GM18499 (cell line): ENCODE results near the gene DAB2IP.
"Not testable (repeated sequence)": the region's sequence is repeated elsewhere in the genome, so short reads cannot be mapped to it uniquely, and the experiment has no call there.

ENCODE experiments used
- ATAC-seq: cut with Tn5 transposase; IDR thresholded peaks from one replicate; pipeline ENCODE4 v1.9.1; 2021; ENCODE audit warnings: moderate number of reproducible peaks; ENCODE audit not compliant: insufficient read depth, unreplicated experiment

The DAB2IP gene

GRCh38 chr9:121651295-121652020 lies at the start of gene DAB2IP:
TSS of gene DAB2IP (plus strand) at chr9:121651634. CDS start at chr9:121651776, 142 bp downstream.
- no peak for ATAC-seq

DNA sequence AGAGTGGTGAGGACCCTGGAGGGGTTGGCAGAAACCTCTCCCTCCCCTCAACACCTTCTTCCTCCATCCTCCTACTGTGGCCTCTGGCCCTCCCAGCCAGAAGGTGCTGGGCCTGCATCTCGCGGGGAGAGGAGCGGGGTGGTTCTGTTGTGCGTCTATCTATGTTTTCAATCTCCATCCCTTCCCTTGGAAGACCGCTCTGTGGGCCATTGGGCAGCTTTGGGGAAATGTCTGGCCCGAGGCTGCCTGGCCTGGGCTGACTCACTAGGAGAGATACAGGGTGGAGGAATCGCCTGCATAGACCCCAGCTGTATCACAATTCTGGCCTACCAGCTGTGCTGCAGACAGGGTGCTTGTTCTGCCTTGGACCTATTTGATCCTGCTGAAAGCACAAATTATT lies 48.4 kb upstream of the DAB2IP start:
- no peak for ATAC-seq

DNA sequence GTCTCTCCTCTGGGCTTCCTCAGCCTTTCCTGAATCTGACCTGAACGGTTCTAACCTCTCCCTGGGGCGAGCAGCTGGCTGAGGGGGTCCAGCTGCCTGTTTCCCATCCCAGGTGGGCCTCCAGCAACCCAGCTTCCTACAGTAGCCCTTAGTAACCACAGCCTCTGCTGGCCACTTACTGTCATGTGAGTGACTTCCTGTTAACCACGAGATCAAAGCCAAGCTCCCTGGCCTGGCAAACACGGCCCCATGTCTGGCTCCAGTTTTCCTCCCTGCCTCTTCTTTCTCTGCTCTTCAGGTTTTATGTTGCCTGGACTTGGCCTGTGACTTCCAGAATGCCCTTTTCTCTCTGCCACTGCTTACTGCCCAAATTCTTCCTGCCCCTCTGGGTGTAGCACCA lies 47.2 kb upstream of the DAB2IP start:
- ATAC-seq: no peak

DNA sequence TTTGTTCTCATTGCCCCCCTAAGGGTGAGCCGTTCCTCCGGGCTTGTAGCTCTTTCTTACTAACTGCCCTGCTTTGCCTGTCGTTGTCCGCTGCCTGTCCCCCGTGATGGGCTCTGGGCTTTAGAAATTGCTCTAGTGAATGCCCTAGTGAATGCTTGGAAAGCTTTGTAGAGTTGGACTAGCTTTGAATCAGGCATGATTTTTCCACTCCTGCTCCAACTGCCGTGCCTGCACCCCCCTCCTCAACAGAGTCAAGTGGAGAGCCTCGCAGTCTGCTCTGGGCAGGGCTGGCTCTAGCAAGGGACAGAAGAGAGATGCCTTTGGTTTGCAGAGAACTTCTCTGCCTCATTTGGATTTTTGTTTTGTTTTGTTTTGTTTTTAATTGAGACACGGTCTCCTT lies 46.8 kb upstream of the DAB2IP start:
- ATAC-seq: no peak

DNA sequence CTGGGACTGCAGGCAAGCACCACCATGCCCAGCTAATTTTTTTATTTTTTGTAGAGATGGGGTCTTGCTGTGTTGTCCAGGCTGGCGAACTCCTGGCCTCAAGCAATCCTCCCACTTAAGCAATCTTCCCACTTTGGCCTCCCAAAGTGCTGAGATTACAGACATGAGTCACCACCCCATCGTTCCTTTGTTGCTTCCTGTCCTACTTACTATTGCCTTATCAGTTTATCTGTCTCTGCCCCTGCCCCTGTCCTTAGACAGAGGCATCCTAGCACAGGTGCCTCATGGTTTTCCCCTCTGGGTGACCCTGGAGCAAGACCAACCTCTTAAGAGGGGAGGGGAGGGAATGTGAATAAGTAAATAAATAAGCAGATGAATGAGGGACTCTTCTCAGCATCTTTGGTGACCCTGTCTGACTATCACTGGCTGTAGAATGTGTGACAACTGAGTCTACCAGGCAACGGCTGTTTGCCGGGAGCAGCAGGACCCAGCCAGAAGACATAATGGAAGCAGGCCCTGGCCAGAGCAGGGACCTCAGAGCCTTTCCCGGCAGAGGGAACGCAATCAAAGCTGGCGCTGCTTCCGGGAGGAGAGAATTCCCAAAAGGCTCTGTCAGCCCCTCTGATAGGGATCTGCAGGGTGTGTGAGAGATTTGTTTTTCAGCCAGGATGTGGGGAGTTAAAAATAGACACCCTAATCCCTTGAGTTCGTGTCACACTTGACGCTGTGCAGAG lies 43.8 kb upstream of the DAB2IP start:
- ATAC-seq: no peak

DNA sequence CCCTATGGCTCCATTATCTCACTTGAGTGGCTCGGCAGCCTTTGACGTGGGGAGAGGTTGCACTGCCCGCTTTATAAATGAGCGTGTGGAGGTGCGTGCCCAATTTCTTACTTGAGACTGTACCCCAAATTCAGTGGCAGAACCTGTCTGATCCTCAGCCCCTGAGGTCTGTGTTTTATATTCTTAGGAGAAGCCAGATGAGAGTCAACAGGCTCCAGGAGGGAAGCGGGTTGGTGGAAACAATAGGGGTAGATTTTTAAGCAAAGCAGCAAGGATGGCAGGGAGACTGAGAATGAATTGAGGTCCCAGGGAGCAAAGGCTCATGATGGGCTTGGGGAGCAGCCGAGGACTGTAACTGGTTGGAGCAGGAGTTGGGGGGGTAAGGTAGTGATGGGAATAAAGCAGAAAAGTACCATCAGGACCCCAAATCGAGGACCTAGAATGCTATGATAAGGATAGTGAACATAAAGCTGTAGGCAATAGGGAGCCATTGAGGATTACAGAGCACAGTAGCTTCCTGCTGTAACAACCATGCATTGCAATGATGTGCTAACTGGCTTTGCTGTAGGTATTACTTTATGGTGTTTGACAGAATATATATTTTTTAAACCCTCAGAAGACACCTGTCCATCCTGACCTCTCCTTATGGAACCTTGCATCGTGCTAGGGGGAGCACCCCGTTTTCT lies 43.1 kb upstream of the DAB2IP start:
- no peak for ATAC-seq

DNA sequence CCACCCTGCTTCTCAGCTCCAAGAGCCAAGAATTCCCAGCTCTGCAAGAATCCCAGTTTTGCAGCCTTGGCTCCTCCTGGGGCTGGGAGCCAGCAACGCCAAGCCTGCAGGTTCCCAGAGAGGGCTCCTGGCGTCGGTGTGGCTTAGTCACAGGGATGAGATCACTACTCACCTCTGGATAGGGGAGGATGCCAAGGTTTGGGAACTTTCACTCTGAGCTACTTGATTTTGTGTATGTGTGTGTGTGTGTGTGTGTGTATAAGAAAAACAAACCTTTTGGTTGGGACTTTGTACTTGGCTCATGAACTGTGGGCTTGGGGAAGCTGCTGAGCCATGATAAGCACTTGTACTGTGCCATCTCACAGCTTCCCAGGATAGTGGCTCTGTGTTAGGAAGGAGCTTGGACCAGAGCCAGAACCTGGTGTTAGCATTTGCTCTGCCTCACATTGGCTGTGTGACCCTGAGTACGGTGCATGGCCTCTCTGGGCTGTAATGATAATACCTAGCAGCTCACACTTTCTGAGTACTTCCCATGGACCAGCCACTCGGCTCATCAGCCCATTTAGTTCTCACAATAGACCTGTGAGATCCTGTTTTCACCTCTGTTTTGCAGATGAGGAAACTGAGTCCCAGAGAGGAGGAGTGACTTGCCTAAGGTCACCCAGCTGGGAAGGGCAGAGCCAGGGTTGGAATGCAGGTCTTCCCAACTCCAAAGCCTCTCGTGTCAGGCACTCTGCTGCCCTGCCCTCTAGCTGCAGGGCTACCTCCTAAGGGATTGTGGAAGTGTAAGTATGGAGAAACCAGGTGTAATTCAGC lies 41.4 kb upstream of the DAB2IP start:
- ATAC-seq: no peak

GRCh38 chr9:121610638-121610953 lies 40.8 kb upstream of the DAB2IP start:
- ATAC-seq: no peak

GRCh38 chr9:121612511-121612998 lies 38.9 kb upstream of the DAB2IP start:
- no peak for ATAC-seq

DNA sequence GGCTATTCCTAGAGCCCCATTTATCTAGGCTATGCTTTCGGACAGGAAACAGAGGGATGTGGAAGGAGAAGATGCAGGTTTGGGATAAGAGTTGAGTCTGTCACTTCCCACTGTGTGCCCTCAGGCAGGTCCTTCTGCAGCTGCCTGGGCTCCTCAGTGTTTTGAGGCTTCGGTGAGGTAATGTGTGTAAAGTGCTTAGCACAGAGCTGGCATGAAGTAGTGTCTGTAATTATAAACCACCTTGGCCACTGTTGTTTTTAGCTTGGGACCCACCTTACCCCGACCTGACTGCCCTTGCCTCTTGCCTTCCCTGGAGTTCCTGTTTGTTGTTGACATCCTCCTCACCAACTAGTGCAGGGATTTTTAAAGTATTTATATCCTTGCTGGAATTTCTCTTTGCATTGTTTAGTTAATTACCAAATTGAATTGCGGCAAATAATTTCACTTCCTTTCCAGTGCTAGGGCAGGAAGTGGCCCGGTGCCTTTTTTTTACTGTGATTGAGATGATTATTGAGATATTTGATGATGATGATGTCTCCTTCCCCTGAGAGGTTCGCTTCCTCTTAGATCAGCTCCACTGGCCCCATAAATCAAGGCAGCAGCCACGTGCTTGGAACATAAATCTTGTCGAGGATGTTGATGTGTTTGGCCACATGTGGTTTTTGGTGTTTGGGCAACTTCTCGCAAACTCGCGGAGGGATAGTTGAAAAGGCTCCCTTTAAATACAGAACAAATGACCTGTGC lies 38.3 kb upstream of the DAB2IP start:
- ATAC-seq: no peak

DNA sequence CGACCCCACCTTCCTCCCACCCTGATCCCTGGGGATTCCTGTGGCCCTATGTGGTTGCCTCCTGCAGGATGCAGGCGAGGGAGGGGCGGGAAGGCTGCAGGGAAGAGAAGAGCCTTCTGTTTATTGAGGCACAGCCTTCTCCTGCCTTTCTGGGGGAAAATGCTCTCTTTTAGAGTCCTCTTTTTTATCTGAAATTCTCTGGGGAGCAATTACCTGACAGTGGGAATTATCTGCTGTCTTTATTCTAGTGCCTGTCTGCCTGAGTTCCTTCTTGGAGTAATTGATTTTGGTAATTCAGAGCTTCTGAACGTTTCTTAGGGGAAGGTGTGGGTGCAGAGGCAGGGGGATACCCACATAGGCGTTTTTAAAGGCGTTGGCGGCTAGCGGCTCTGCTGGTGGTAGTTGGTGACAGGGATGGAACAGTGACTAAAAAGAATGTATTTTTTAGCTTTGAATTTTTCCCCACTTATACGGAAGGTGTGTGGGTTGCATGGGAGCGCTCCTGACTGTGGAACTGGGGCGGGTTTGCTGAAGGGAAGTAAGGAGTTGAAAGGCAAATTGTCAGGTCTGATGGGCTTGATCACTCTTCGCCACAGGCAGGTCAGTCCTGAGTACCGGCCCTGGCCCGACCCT lies 35.2 kb upstream of the DAB2IP start:
- ATAC-seq: no peak

- no peak for ATAC-seq
Observed at GRCh38 chr9:121618504-121618903, 32.9 kb upstream of the DAB2IP start.

GRCh38 chr9:121618910-121619309 lies 32.5 kb upstream of the DAB2IP start:
- not testable (repeated sequence) for ATAC-seq

DNA sequence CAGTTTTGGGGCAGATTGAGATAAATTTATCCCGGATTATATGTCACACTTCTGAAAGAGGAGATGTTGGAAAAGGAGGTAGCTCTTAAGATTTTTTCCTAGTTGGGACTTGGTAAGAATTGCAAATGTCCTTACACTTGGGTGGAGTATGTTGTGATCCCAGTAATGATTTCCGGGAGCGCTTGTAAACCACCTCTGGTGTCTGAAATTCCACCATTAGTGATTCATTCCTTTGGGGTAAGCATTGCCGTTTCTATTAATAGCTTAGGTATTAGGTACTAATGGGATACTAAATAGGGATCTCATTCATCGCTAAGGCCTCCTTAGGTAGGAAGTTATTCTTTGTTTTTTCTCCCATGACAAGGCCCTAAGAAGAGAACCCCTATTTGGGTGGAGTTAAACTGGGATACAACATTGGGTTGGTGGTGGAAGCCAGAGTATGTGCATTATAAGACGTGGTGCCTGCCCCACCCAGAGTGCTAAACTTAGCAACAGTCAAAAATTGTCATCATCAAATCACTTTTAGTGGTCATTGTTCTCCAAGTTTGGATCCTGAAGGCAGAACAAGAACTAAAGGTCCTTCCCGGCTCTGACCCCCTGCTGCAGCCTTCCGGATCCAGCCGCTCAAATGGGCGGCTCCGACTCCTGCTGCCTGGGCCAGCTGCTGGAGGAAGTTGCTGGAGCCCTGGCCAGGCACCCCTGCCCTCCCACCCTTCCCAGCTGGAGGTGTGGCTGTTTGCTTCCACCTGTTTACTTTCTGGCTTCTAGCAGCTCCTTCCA lies 31.7 kb upstream of the DAB2IP start:
- no peak for ATAC-seq

GRCh38 chr9:121620325-121620673 lies 31.1 kb upstream of the DAB2IP start:
- ATAC-seq: no peak

GRCh38 chr9:121620777-121621449 lies 30.5 kb upstream of the DAB2IP start:
- no peak for ATAC-seq

DNA sequence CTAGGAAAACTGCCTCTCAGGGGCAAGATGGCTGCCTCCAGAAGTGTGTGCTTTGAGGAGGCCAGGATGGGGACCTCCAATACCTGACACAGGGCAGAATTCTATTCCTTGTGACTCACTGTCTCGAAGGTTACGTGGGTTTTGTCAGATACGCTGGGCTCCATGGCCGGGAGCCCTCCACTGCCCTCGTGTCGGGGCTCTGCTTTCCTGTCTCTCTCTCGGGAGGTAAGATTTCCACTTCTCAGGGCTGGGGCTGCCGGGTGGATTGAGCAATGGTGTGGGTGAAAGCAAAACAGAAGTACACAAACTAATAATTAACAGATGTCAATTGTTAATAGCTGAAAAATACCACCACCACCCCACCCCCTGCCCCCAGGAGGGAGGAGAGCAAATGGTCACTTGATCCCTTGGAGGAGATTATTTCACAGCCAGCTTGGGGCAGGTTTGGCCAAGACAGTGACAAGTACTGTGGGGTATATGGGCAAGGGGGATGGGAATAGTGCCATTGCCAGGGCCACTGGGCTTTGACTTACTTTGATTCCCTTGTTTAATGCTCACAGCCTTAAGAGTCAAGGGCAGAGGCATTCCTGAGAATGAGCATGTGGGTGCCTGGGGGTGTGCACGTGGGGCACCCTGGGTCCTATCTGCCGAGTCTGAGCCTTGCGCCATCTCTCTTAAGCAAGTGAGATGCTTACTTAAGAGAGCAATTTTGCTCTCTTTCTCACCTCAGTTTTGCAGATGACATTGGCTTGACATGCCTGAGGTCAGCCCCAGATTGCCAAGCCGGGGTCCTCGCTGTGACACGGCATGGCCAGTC lies 28.8 kb upstream of the DAB2IP start:
- no peak for ATAC-seq
